HEK293 (cell line): ENCODE results near the gene CTIF.

ENCODE experiments used
- ATF2 ChIP-seq: fragments of 450-650 bp; formaldehyde crosslinking; IDR thresholded peaks from 2 replicates; pipeline ENCODE4 v1.5.1; 2016; ENCODE audit warnings: missing biosample characterization, missing genetic modification characterization, low read depth
- GLI2 ChIP-seq: fragments of 450-650 bp; formaldehyde crosslinking; IDR thresholded peaks from 2 replicates; pipeline ENCODE4; 2017; ENCODE audit warnings: missing biosample characterization, missing genetic modification characterization, low read depth, borderline replicate concordance
- HOXD13 ChIP-seq: sonication (generic); formaldehyde crosslinking; IDR thresholded peaks from 2 replicates; pipeline ENCODE4 v1.8.0; 2022; ENCODE audit warnings: missing genetic modification reagents, borderline replicate concordance
- KLF8 ChIP-seq: fragments of 450-650 bp; formaldehyde crosslinking; IDR thresholded peaks from 2 replicates; pipeline ENCODE4 v1.5.1; 2016; ENCODE audit warnings: missing biosample characterization, missing genetic modification characterization
- PRDM4 ChIP-seq: fragments of 450-650 bp; formaldehyde crosslinking; IDR thresholded peaks from 2 replicates; pipeline ENCODE4 v1.5.1; 2017; ENCODE audit warnings: missing biosample characterization, missing genetic modification characterization
- SCRT2 ChIP-seq: fragments of 450-650 bp; formaldehyde crosslinking; IDR thresholded peaks from 2 replicates; pipeline ENCODE4 v1.5.1; 2016; ENCODE audit warnings: missing biosample characterization, missing genetic modification characterization
- SP7 ChIP-seq: fragments of 450-650 bp; formaldehyde crosslinking; IDR thresholded peaks from 2 replicates; pipeline ENCODE4 v1.5.1; 2016; ENCODE audit warnings: missing biosample characterization, missing genetic modification characterization
- WT1 ChIP-seq: fragments of 450-650 bp; formaldehyde crosslinking; IDR thresholded peaks from 2 replicates; pipeline ENCODE4 v1.5.1; 2016; ENCODE audit warnings: missing biosample characterization, missing genetic modification characterization
- YY2 ChIP-seq: fragments of 450-650 bp; formaldehyde crosslinking; IDR thresholded peaks from 2 replicates; pipeline ENCODE4 v1.5.1; 2016; ENCODE audit warnings: missing biosample characterization, missing genetic modification characterization
- ZBTB11 ChIP-seq: fragments of 450-650 bp; formaldehyde crosslinking; conservative IDR thresholded peaks from 2 replicates; pipeline ENCODE4 v1.5.1; 2016; ENCODE audit warnings: low read depth, missing biosample characterization, missing genetic modification characterization
- ZBTB20 ChIP-seq: fragments of 450-650 bp; formaldehyde crosslinking; IDR thresholded peaks from 2 replicates; pipeline ENCODE4 v1.5.1; 2016; ENCODE audit warnings: missing biosample characterization, missing genetic modification characterization
- ZBTB26 ChIP-seq: fragments of 450-650 bp; formaldehyde crosslinking; optimal IDR thresholded peaks from 2 replicates; pipeline ENCODE3; 2016; ENCODE audit warnings: missing biosample characterization, mild to moderate bottlenecking, missing genetic modification characterization
- ZEB2 ChIP-seq: fragments of 450-650 bp; formaldehyde crosslinking; IDR thresholded peaks from 2 replicates; pipeline ENCODE4 v1.5.1; 2016; ENCODE audit warnings: missing biosample characterization, missing genetic modification characterization
- ZFP3 ChIP-seq: fragments of 450-650 bp; formaldehyde crosslinking; IDR thresholded peaks from 2 replicates; pipeline ENCODE4 v1.5.1; 2016; ENCODE audit warnings: low read depth, missing biosample characterization, missing genetic modification characterization
- ZIC2 ChIP-seq: fragments of 450-650 bp; formaldehyde crosslinking; IDR thresholded peaks from 2 replicates; pipeline ENCODE4 v1.5.1; 2016; ENCODE audit warnings: missing biosample characterization, missing genetic modification characterization
- ZNF114 ChIP-seq: fragments of 450-650 bp; formaldehyde crosslinking; IDR thresholded peaks from 2 replicates; pipeline ENCODE4 v1.5.0; 2017; ENCODE audit warnings: missing biosample characterization, missing genetic modification characterization
- ZNF132 ChIP-seq: fragments of 450-650 bp; formaldehyde crosslinking; IDR thresholded peaks from 2 replicates; pipeline ENCODE4 v1.5.1; 2017; ENCODE audit warnings: missing biosample characterization, missing genetic modification characterization, borderline replicate concordance
- ZNF138 ChIP-seq: fragments of 450-650 bp; formaldehyde crosslinking; IDR thresholded peaks from 2 replicates; pipeline ENCODE4 v1.5.1; 2016; ENCODE audit warnings: missing biosample characterization, missing genetic modification characterization, borderline replicate concordance
- ZNF140 ChIP-seq: fragments of 450-650 bp; formaldehyde crosslinking; IDR thresholded peaks from 2 replicates; pipeline ENCODE4 v1.5.1; 2016; ENCODE audit warnings: missing biosample characterization, missing genetic modification characterization
- ZNF214 ChIP-seq: fragments of 450-650 bp; formaldehyde crosslinking; IDR thresholded peaks from 2 replicates; pipeline ENCODE4 v1.5.1; 2017; ENCODE audit warnings: missing biosample characterization, mild to moderate bottlenecking, missing genetic modification characterization, borderline replicate concordance
- ZNF223 ChIP-seq: fragments of 450-650 bp; formaldehyde crosslinking; IDR thresholded peaks from 2 replicates; pipeline ENCODE4 v1.5.1; 2016; ENCODE audit warnings: missing biosample characterization, missing genetic modification characterization
- ZNF239 ChIP-seq: fragments of 450-650 bp; formaldehyde crosslinking; IDR thresholded peaks from 2 replicates; pipeline ENCODE4 v1.5.1; 2016; ENCODE audit warnings: missing biosample characterization, missing genetic modification characterization
- ZNF341 ChIP-seq: fragments of 450-650 bp; formaldehyde crosslinking; IDR thresholded peaks from 2 replicates; pipeline ENCODE4; 2016; ENCODE audit warnings: low read depth, missing biosample characterization, missing genetic modification characterization
- ZNF366 ChIP-seq: fragments of 450-650 bp; formaldehyde crosslinking; conservative IDR thresholded peaks from 2 replicates; pipeline ENCODE4 v1.5.1; 2016; ENCODE audit warnings: missing biosample characterization, missing genetic modification characterization
- ZNF426 ChIP-seq: fragments of 450-650 bp; formaldehyde crosslinking; IDR thresholded peaks from 2 replicates; pipeline ENCODE4 v1.5.1; 2017; ENCODE audit warnings: missing biosample characterization, missing genetic modification characterization, mild to moderate bottlenecking, inconsistent platforms, moderate library complexity
- ZNF473 ChIP-seq: fragments of 450-650 bp; formaldehyde crosslinking; IDR thresholded peaks from 2 replicates; pipeline ENCODE4 v1.5.1; 2017; ENCODE audit warnings: missing biosample characterization, missing genetic modification characterization
- ZNF488 ChIP-seq: fragments of 450-650 bp; formaldehyde crosslinking; IDR thresholded peaks from 2 replicates; pipeline ENCODE4 v1.5.1; 2016; ENCODE audit warnings: missing biosample characterization, missing genetic modification characterization
- ZNF529 ChIP-seq: fragments of 450-650 bp; formaldehyde crosslinking; IDR thresholded peaks from 2 replicates; pipeline ENCODE4 v1.5.1; 2017; ENCODE audit warnings: missing genetic modification characterization, missing biosample characterization; ENCODE audit not compliant: insufficient replicate concordance
- ZNF549 ChIP-seq: fragments of 450-650 bp; IDR thresholded peaks from 2 replicates; pipeline ENCODE4 v1.5.1; 2018; ENCODE audit warnings: missing biosample characterization, missing genetic modification characterization, mild to moderate bottlenecking, inconsistent platforms, moderate library complexity
- ZNF571 ChIP-seq: fragments of 450-650 bp; formaldehyde crosslinking; IDR thresholded peaks from 2 replicates; pipeline ENCODE4 v1.5.0; 2017; ENCODE audit warnings: missing biosample characterization, missing genetic modification characterization
- ZNF585B ChIP-seq: fragments of 450-650 bp; formaldehyde crosslinking; IDR thresholded peaks from 2 replicates; pipeline ENCODE4 v1.5.1; 2016; ENCODE audit warnings: missing biosample characterization, missing genetic modification characterization
- ZNF677 ChIP-seq: fragments of 450-650 bp; IDR thresholded peaks from 2 replicates; pipeline ENCODE4 v1.5.0; 2018; ENCODE audit warnings: missing biosample characterization, mild to moderate bottlenecking, missing genetic modification characterization, moderate library complexity

The CTIF gene

GRCh38 chr18:48538531-48539405 lies at the start of gene CTIF (continued):
- no peak for TF ChIP-seq PRDM4 (tag by site-specific recombination)
- TF ChIP-seq ZBTB11, result no peak
- TF ChIP-seq ZBTB26 (tag by site-specific recombination), result no peak
- no peak for TF ChIP-seq ZNF529 (tag by site-specific recombination)
- TF ChIP-seq ZBTB20 (tag by site-specific recombination), result no peak; the same call in 1 of the 2 replicates
- no peak for TF ChIP-seq ZNF132 (tag by site-specific recombination)
- peak; percentile 89 for TF ChIP-seq SP7 (tag by site-specific recombination)
- no peak for TF ChIP-seq HOXD13 (CRISPR knock-in tag)
- no peak for TF ChIP-seq ZNF223 (tag by site-specific recombination)
- no peak for TF ChIP-seq ZIC2 (tag by site-specific recombination)
- TF ChIP-seq ZNF366 (tag by site-specific recombination), result 0 out of 2 replicates have a peak, but pooled peaks have one; percentile 22
- TF ChIP-seq ZNF341 (tag by site-specific recombination), result no peak
- TF ChIP-seq ZNF473, result no peak
- no peak for TF ChIP-seq WT1 (tag by site-specific recombination)
- TF ChIP-seq KLF8 (tag by site-specific recombination), result peak; percentile 89
- no peak for TF ChIP-seq ZNF140 (tag by site-specific recombination)
- no peak for TF ChIP-seq ZNF571 (tag by site-specific recombination)
- no peak for TF ChIP-seq ZEB2 (tag by site-specific recombination)
- no peak for TF ChIP-seq ZNF585B
- TF ChIP-seq ZNF549 (tag by site-specific recombination), result no peak
- TF ChIP-seq ATF2 (tag by site-specific recombination), result no peak
- TF ChIP-seq ZNF488 (tag by site-specific recombination), result no peak
- no peak for TF ChIP-seq ZNF426 (tag by site-specific recombination)
- TF ChIP-seq ZNF114, result no peak
- no peak for TF ChIP-seq ZNF138 (tag by site-specific recombination)
- no peak for TF ChIP-seq ZFP3 (tag by site-specific recombination)
- peak; percentile 95 for TF ChIP-seq YY2 (tag by site-specific recombination)
- TF ChIP-seq SCRT2 (tag by site-specific recombination), result no peak
- no peak for TF ChIP-seq ZNF239
- TF ChIP-seq GLI2 (tag by site-specific recombination), result no peak
- no peak for TF ChIP-seq ZNF677 (tag by site-specific recombination)
- no peak for TF ChIP-seq ZNF214 (tag by site-specific recombination)
